ENCODE measurements around the gene SF3B4. TPM values are rescaled to one million over a fixed set of nuclear protein-coding genes. Genes with fewer than 3 reads are reported as not detected.

SF3B4 gene
- total RNA-seq, 1 experiment from 2014 or later: 30.6 TPM

GRCh38 chr1:149936992-149937705 is 9.5 kb upstream of the SF3B4 start:
- peak; percentile 84 for DNase-seq (ENCODE audit: low read depth)
- in situ Hi-C loops (cut with HindIII; ENCODE audit: low pct_unique_long_range_greater_than_20kb, low sequenced_read_pairs): no loop called here

- DNase-seq (ENCODE audit: low read depth): peak; percentile 61
- in situ Hi-C loops (cut with HindIII; ENCODE audit: low pct_unique_long_range_greater_than_20kb, low sequenced_read_pairs): no loop called here
Measured at GRCh38 chr1:149936170-149936991, 8.8 kb upstream of the SF3B4 start, which contains the start of gene MTMR11. MTMR11 (minus strand) TSS chr1:149936879; CDS start chr1:149936647, 232 bp downstream.

GRCh38 chr1:149934356-149934755 is 6.8 kb upstream of the SF3B4 start:
- no peak for DNase-seq (ENCODE audit: low read depth)
- in situ Hi-C loops (cut with HindIII; ENCODE audit: low pct_unique_long_range_greater_than_20kb, low sequenced_read_pairs): no loop called here

GRCh38 chr1:149933208-149933607 is 5.6 kb upstream of the SF3B4 start:
- in situ Hi-C loops (cut with HindIII; ENCODE audit: low pct_unique_long_range_greater_than_20kb, low sequenced_read_pairs): no loop called here

DNA sequence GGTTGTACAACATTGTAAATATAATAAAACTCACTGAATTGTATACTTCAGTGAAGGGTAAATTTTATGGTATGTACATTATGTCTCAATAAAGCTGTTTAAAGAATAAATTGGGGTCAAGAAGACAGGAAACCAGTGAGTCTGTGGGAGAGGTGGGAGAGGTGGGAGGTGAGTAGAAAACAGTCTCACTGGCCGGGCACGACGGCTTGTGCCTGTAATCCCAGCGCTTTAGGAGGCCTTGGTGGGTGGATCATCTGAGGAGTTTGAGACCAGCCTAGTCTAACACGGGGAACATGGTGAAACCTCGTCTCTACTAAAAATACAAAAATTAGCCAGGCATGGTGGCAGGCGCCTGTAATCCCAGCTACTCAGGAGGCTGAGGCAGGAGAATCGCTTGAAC is 4.9 kb upstream of the SF3B4 start:
- DNase-seq (ENCODE audit: low read depth): no peak
- in situ Hi-C loops (cut with HindIII; ENCODE audit: low pct_unique_long_range_greater_than_20kb, low sequenced_read_pairs): no loop called here

More at GRCh38 chr1:149933208-149933607, 5.6 kb upstream of the SF3B4 start:
- DNase-seq (ENCODE audit: low read depth): no peak

DNA sequence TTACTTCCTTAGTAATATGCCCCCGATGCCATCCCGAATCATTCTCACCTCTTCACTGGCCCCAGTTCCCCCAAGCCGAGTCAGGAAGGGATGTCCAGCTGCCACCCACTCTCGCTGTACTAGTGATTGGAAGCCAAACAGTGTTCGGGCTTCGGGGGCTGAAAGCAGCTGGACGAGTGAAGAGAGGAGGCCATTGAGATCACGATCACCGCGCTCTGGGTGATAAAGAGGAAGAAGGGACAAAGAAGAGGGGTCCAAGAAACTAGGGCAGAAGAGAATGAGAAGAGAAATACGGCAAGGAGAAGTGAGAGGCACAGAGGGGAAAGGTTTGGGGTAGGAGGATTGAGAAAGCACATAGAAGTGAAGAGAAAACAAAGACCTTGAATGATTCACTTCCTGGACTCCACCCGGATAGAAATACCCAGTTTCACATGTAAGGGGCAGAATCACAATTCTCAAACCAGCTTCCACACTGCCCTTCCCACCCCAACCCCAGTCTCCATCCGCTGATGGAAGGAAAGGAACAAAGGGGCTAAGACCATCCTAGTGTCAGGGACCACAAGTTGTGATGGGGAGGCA is 3.7 kb upstream of the SF3B4 start:
- in situ Hi-C loops (cut with HindIII; ENCODE audit: low pct_unique_long_range_greater_than_20kb, low sequenced_read_pairs): no loop called here
- no peak for DNase-seq (ENCODE audit: low read depth)

- no peak for DNase-seq (ENCODE audit: low read depth)
- in situ Hi-C loops (cut with HindIII; ENCODE audit: low pct_unique_long_range_greater_than_20kb, low sequenced_read_pairs): no loop called here
Measured at GRCh38 chr1:149929856-149930255, 2.3 kb upstream of the SF3B4 start.

DNA sequence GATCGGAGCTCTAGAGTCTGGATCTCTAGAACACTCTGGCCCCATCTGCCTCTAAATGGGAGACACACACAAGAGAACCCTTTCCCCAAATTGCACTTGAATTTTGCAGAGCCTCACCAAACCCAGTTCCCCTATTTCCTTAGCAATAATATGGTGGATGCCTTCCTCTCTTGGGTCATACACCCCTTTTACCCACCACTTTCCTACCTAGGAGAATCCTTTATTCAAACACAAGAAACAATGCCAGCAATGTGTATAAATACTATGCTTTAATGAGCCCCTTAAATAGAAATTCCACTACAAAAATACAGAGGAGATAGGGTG is 760 bp upstream of the SF3B4 start:
- in situ Hi-C loops (cut with HindIII; ENCODE audit: low pct_unique_long_range_greater_than_20kb, low sequenced_read_pairs): no loop called here
- DNase-seq (ENCODE audit: low read depth): no peak

GRCh38 chr1:149927056-149927562 is 494 bp downstream of the SF3B4 start:
- DNase-seq (ENCODE audit: low read depth): no peak
- in situ Hi-C loops (cut with HindIII; ENCODE audit: low pct_unique_long_range_greater_than_20kb, low sequenced_read_pairs): no loop called here

GRCh38 chr1:149926296-149926695 is 1.3 kb downstream of the SF3B4 start:
- in situ Hi-C loops (cut with HindIII; ENCODE audit: low pct_unique_long_range_greater_than_20kb, low sequenced_read_pairs): no loop called here
- DNase-seq (ENCODE audit: low read depth): no peak

DNA sequence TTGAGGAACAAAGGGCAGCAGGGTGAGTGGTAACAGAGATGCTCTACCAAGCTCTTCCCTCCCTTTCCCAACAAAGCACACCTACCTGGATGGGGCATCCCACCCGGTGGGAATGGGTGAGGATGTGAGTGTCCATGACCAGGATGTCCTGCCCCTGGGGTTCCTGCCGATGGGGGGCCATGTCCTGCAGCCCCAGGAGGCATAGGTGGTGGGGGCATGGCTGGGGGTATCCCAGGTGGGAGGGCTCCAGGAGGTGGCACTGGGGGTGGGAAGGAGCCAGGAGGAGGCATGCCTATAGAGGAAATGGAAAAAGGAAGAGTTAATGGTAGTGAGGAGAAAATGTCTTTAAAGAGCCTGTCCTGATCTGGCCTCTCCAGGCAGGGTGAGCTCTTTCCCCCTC is 1.9 kb downstream of the SF3B4 start:
- DNase-seq (ENCODE audit: low read depth): no peak
- in situ Hi-C loops (cut with HindIII; ENCODE audit: low pct_unique_long_range_greater_than_20kb, low sequenced_read_pairs): no loop called here

- DNase-seq (ENCODE audit: low read depth): no peak
- in situ Hi-C loops (cut with HindIII; ENCODE audit: low pct_unique_long_range_greater_than_20kb, low sequenced_read_pairs): no loop called here
Measured at GRCh38 chr1:149925345-149925744, 2.3 kb downstream of the SF3B4 start.

- DNase-seq (ENCODE audit: low read depth): no peak
- in situ Hi-C loops (cut with HindIII; ENCODE audit: low pct_unique_long_range_greater_than_20kb, low sequenced_read_pairs): no loop called here
Measured at GRCh38 chr1:149923626-149924025, 4.0 kb downstream of the SF3B4 start.

DNA sequence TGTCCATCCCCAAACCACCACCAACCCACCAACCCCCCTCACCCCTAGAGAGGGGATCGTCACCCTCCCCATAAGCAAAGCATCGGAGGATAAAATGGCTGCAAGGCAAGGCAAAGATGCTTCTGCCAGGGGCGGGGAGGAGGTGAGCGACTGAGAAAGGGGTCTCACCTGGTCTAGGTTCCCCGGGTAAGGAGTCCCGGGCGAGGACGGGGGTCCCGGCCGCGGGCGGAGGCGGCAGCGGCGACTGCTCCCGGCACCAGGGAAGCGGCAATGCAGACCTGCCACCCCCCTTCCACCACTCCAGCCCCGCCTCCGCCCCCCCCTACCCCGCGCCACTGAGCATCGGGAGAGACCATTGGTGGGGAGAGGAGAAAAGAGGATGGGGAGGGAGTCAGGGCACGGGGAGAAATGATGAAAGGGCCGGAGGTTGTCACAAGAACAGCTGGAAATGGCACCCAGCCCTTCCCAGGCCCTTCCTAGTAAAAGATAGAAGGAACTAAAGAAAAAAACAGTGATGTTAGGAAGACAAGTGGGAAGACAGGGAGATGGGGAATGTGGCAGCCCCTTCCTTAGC is 9.9 kb downstream of the SF3B4 start, which contains the start of gene SV2A:
SV2A (minus strand) TSS at position 274 of the 574 bp plus-strand sequence. CDS start 4,004 bp downstream, outside the sequence.
- no peak for DNase-seq (ENCODE audit: low read depth)
- in situ Hi-C loops (cut with HindIII; ENCODE audit: low pct_unique_long_range_greater_than_20kb, low sequenced_read_pairs): no loop called here

DNA sequence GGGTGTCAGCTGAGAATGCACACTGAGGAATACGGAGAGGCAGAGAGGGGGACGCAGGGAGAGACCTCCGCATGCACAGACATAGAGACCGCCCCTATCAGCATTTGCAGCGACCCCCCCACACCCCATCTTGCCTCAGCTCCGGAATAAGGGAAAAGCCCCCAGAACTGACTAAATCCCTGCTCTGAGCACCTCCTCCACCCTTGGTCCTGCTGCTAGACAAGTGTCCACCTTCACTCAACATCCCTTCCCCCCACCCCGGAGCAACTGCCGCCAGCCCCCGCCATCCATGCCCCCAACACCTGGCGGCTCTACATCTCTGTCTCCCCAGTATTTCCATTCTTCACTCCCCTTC is 10.7 kb downstream of the SF3B4 start:
- in situ Hi-C loops (cut with HindIII; ENCODE audit: low pct_unique_long_range_greater_than_20kb, low sequenced_read_pairs): no loop called here
- DNase-seq (ENCODE audit: low read depth): no peak

DNA sequence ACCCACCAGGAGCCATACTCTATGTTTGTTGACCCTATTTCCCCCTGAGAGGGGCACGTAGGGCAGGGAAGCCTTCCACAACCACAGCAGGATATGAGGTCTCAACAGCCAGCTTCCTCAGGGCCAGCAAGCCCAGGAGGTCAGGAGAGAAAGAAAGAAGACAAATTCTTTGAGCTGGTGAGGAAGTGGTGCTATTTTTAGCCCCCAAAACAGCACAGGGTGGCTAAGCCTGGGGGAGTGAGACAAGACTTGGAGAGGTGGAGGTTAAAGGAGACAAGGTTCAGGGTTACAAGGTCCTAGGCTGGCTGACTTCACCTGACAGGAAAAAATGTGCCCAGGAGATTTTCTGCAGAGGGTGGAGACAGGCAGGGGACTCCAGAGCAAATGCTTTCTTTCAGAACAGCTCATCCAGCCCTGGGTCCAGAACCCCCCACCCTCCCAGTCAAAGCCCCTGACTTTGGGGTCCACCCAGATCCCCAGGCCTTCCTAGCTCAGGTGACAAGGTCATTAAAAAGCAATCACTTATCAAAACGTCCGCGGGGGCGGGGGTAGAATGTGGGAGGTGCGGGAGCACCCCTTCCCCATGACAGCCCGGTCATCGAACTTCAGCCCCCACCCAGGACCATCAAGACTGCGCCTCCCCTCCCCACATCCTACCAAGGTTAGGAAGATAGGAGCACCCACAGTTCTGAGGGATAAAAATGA is 11.3 kb downstream of the SF3B4 start:
- in situ Hi-C loops (cut with HindIII; ENCODE audit: low pct_unique_long_range_greater_than_20kb, low sequenced_read_pairs): no loop called here
- DNase-seq (ENCODE audit: low read depth): no peak

- DNase-seq (ENCODE audit: low read depth): peak; percentile 54
- in situ Hi-C loops (cut with HindIII; ENCODE audit: low pct_unique_long_range_greater_than_20kb, low sequenced_read_pairs): no loop called here
Measured at GRCh38 chr1:149915429-149916192, 12.0 kb downstream of the SF3B4 start.

DNA sequence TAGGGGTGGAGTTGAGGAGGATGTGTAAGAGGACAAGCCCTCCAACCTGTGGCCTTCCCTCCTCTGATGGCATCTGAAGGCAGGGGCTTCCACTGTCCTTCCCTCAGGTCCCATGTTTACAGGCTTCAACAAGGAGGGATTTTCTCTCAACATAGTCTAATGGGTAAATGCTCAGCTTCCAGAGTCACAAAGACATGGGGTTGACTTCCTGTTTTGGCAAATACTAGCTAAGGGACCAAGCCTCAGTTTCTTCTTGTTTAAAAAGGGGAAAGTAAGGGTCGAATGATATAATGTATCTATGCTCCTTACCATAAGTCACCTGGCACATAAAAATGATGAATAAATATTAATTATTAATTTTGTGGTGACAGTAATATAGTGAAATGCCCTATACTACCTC is 13.1 kb downstream of the SF3B4 start:
- in situ Hi-C loops (cut with HindIII; ENCODE audit: low pct_unique_long_range_greater_than_20kb, low sequenced_read_pairs): no loop called here
- DNase-seq (ENCODE audit: low read depth): no peak
